Progenitor cell of endocrine pancreas (in vitro differentiated cells): ENCODE measurements around the gene CLDN14. TPM values are rescaled to one million over a fixed set of nuclear protein-coding genes. Genes with fewer than 3 reads are reported as not detected.

Experiments
- DNase-seq: peaks from one replicate; pipeline ENCODE4 v3.0.0; 2021; ENCODE audit warnings: low spot score; ENCODE audit not compliant: unreplicated experiment
- H3K27ac Mint-ChIP-seq: 2 replicates; pipeline ENCODE4 v1.8.0; 2021; ENCODE audit warnings: mild to moderate bottlenecking, moderate library complexity, mixed read lengths
- H3K27me3 Mint-ChIP-seq: 2 replicates; pipeline ENCODE4 v1.8.0; 2021; ENCODE audit warnings: mixed read lengths
- H3K36me3 Mint-ChIP-seq: 2 replicates; pipeline ENCODE4 v1.8.0; 2022; ENCODE audit warnings: mixed read lengths; ENCODE audit not compliant: insufficient read depth
- H3K4me1 Mint-ChIP-seq: 2 replicates; pipeline ENCODE4 v1.8.0; 2021; ENCODE audit warnings: low read depth, mixed read lengths
- H3K4me3 Mint-ChIP-seq: 2 replicates; pipeline ENCODE4 v1.8.0; 2021; ENCODE audit warnings: low read depth, mild to moderate bottlenecking, moderate library complexity, mixed read lengths
- H3K9me3 Mint-ChIP-seq: 2 replicates; pipeline ENCODE4 v1.8.0; 2021; ENCODE audit warnings: low read depth, mixed read lengths
- CTCF ChIP-seq: fragments of 200-600 bp; sonication (generic); IDR thresholded peaks from one replicate; pipeline ENCODE4 v1.5.0; 2021; ENCODE audit warnings: antibody characterized with exemption, mild to moderate bottlenecking; ENCODE audit not compliant: unreplicated experiment
- total RNA-seq: library from RNA; stranded (reverse); gene quantifications from 2 replicates; pipeline ENCODE4 v1.2.1, GENCODE V29; 2021

Gene CLDN14
- total RNA-seq, 1 donor from 2014 or later, result not detected

DNA sequence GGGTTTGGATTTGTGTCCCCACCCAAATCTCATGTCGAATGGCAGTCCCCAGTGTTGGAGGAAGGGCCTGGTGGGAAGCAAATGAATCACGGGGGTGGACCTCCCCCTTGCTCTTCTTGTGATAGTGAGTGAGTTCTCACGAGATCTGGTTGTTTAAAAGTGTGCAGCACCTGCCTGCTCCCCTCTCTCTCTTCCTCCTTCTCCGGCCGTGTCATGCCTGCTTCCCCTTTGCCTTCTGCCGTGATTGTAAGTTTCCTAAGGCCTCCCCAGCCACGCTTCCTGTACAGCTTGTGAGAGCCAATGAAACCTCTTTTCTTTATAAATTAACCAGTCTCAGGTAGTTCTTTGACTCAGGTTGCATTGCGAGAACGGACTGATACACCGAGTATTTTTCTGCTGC is 15.9 kb downstream of the CLDN14 start:
- Mint-ChIP-seq H3K27ac (no peak overlapping the region), H3K4me3 (no peak overlapping the region), H3K36me3 (no peaks in the 10 kb centered on the region), H3K4me1 (peaks cover 3% of the 10 kb centered on the region), H3K9me3 (no peaks in the 10 kb centered on the region), H3K27me3 (peaks cover 8% of the 10 kb centered on the region)
- no peak for TF ChIP-seq CTCF
- no peak for DNase-seq

- Mint-ChIP-seq H3K4me3 (no peak overlapping the region), H3K9me3 (no peaks in the 10 kb centered on the region), H3K27ac (no peak overlapping the region), H3K4me1 (peaks cover 3% of the 10 kb centered on the region), H3K36me3 (no peaks in the 10 kb centered on the region), H3K27me3 (peaks cover 8% of the 10 kb centered on the region)
- no peak for TF ChIP-seq CTCF
- DNase-seq, result no peak
These were observed 16.7 kb downstream of the CLDN14 start for GRCh38 chr21:36463204-36463603.

GRCh38 chr21:36461918-36462486 is 17.9 kb downstream of the CLDN14 start:
- TF ChIP-seq CTCF, result no peak
- Mint-ChIP-seq H3K4me1 (peaks cover 3% of the 10 kb centered on the region), H3K36me3 (no peaks in the 10 kb centered on the region), H3K4me3 (no peak overlapping the region), H3K9me3 (no peaks in the 10 kb centered on the region), H3K27me3 (peaks cover 8% of the 10 kb centered on the region), H3K27ac (no peak overlapping the region)
- DNase-seq, result no peak

- Mint-ChIP-seq H3K27me3 (peaks cover 5% of the 10 kb centered on the region), H3K4me3 (no peak overlapping the region), H3K4me1 (peaks cover 3% of the 10 kb centered on the region), H3K9me3 (no peaks in the 10 kb centered on the region), H3K36me3 (no peaks in the 10 kb centered on the region), H3K27ac (no peak overlapping the region)
- DNase-seq, result no peak
- no peak for TF ChIP-seq CTCF
These were observed 18.5 kb downstream of the CLDN14 start for GRCh38 chr21:36461277-36461917.

DNA sequence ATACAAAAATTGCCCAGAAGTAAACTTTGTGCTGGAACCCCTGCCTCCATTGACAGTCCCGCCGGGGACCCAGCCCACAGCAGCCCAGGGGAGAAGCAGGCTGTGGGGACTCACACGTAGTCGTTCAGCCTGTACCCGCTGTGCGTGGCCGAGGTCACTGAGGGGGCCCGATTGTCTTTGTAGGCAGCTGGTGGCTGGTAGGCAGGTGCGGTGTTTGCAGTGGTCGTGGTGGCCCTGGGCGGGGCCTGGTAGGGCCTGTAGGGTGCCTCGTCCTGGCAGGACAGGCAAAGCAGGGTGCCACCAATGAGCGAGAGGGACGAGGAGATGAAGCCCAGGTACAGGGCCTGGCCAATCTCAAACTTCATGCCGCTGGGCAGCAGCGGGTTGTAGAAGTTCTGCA is 19.1 kb downstream of the CLDN14 start:
- H3K4me3 Mint-ChIP-seq, result no peak overlapping the region
- H3K27ac Mint-ChIP-seq, result no peak overlapping the region
- no peaks in the 10 kb centered on the region for H3K9me3 Mint-ChIP-seq
- peaks cover 5% of the 10 kb centered on the region for H3K27me3 Mint-ChIP-seq
- no peaks in the 10 kb centered on the region for H3K36me3 Mint-ChIP-seq
- no peak for DNase-seq
- no peak for TF ChIP-seq CTCF
- peaks cover 3% of the 10 kb centered on the region for H3K4me1 Mint-ChIP-seq
